Left renal pelvis (tissue), 4 donors: Measurements from ENCODE around the gene MACROD2. TPM values are rescaled to one million over a fixed set of nuclear protein-coding genes. Genes with fewer than 3 reads are reported as not detected.

Experiments used
- DNase-seq, 4 donors: peaks; one replicate each; pipeline ENCODE4 v3.0.0-alpha.2; 2013; ENCODE audit warnings: low read depth in 4 of 4, low spot score in 3 of 4
- polyA plus RNA-seq, 4 donors: library from polyadenylated mRNA; unstranded; fragments of 120-200 nt; gene quantifications; one replicate each; pipeline ENCODE4 v1.2.1, GENCODE V29; 2013; ENCODE audit not compliant: insufficient read length in 4 of 4

MACROD2 gene
- polyA plus RNA-seq, 4 donors: 7.0 to 17.8 (median 12.7) TPM

- DNase-seq: no peak
These were observed 1051.7 kb downstream of the MACROD2 start for GRCh38 chr20:15047042-15047441.

GRCh38 chr20:15047601-15048000, 1052.3 kb downstream of the MACROD2 start:
- DNase-seq: no peak

GRCh38 chr20:15056246-15056645, 1060.9 kb downstream of the MACROD2 start:
- DNase-seq: no peak

GRCh38 chr20:15058841-15059240, 1063.5 kb downstream of the MACROD2 start:
- DNase-seq: no peak

GRCh38 chr20:15059438-15059837, 1064.1 kb downstream of the MACROD2 start:
- no peak for DNase-seq

GRCh38 chr20:15060265-15061060, 1065.1 kb downstream of the MACROD2 start:
- DNase-seq: no peak

GRCh38 chr20:15061061-15061430, 1065.7 kb downstream of the MACROD2 start:
- no peak for DNase-seq

- peak in 3 of 4 donors; percentile 50 to 65 (median 57) for DNase-seq
These were observed 1066.6 kb downstream of the MACROD2 start for GRCh38 chr20:15061955-15062354.

GRCh38 chr20:15063081-15063480, 1067.8 kb downstream of the MACROD2 start:
- DNase-seq: no peak

- DNase-seq: no peak
These were observed 1069.4 kb downstream of the MACROD2 start for GRCh38 chr20:15064741-15065140.

- no peak for DNase-seq
These were observed 1070.5 kb downstream of the MACROD2 start for GRCh38 chr20:15065794-15066193.

- DNase-seq: no peak
These were observed 1073.2 kb downstream of the MACROD2 start for GRCh38 chr20:15068486-15068885.

GRCh38 chr20:15069355-15069754, 1074.0 kb downstream of the MACROD2 start:
- no peak for DNase-seq

GRCh38 chr20:15071085-15071808, 1075.9 kb downstream of the MACROD2 start:
- DNase-seq: no peak

GRCh38 chr20:15072316-15072715, 1077.0 kb downstream of the MACROD2 start:
- no peak for DNase-seq

- no peak for DNase-seq
These were observed 1080.3 kb downstream of the MACROD2 start for GRCh38 chr20:15075586-15075985.

- DNase-seq: no peak
These were observed 1081.5 kb downstream of the MACROD2 start for GRCh38 chr20:15076785-15077184.

GRCh38 chr20:15077733-15078250, 1082.5 kb downstream of the MACROD2 start:
- DNase-seq: no peak

GRCh38 chr20:15079594-15080340, 1084.5 kb downstream of the MACROD2 start:
- no peak for DNase-seq

- no peak for DNase-seq
These were observed 1085.9 kb downstream of the MACROD2 start for GRCh38 chr20:15081261-15081660.

GRCh38 chr20:15091421-15092037, 1096.2 kb downstream of the MACROD2 start:
- no peak for DNase-seq
